Measurements from ENCODE around the gene FRMD5.
A peak's percentile ranks its signal among the peaks of the same experiment; 100 is the strongest.

Gene FRMD5

GRCh38 chr15:43919540-43920253 is 275.4 kb downstream of the FRMD5 start:
- no peak for DNase-seq

- DNase-seq, result no peak
These were observed 276.4 kb downstream of the FRMD5 start for GRCh38 chr15:43918717-43919116.

GRCh38 chr15:43916326-43916660 is 278.8 kb downstream of the FRMD5 start:
- no peak for DNase-seq

GRCh38 chr15:43915631-43916325 is 279.3 kb downstream of the FRMD5 start:
- DNase-seq, result no peak

- DNase-seq, result no peak
These were observed 281.1 kb downstream of the FRMD5 start for GRCh38 chr15:43913941-43914340.

- no peak for DNase-seq
These were observed 281.9 kb downstream of the FRMD5 start for GRCh38 chr15:43913026-43913780.

GRCh38 chr15:43912208-43912607 is 282.9 kb downstream of the FRMD5 start:
- no peak for DNase-seq

GRCh38 chr15:43911235-43911781 is 283.8 kb downstream of the FRMD5 start:
- DNase-seq, result no peak

GRCh38 chr15:43908516-43909050 is 286.5 kb downstream of the FRMD5 start:
- DNase-seq, result no peak

- no peak for DNase-seq
These were observed 289.3 kb downstream of the FRMD5 start for GRCh38 chr15:43905755-43906154.

GRCh38 chr15:43903864-43904290 is 291.2 kb downstream of the FRMD5 start:
- peak; percentile 73 to 82 for DNase-seq

GRCh38 chr15:43901495-43901894 is 293.6 kb downstream of the FRMD5 start:
- DNase-seq, result no peak

- DNase-seq, result no peak
These were observed 294.1 kb downstream of the FRMD5 start for GRCh38 chr15:43900996-43901395.

- no peak for DNase-seq
These were observed 295.1 kb downstream of the FRMD5 start for GRCh38 chr15:43899928-43900327.

- no peak for DNase-seq
These were observed 296.2 kb downstream of the FRMD5 start for GRCh38 chr15:43898891-43899290.

GRCh38 chr15:43896543-43896942 is 298.5 kb downstream of the FRMD5 start:
- no peak for DNase-seq

- DNase-seq, result no peak
These were observed 299.5 kb downstream of the FRMD5 start for GRCh38 chr15:43895586-43895985.

GRCh38 chr15:43893956-43894355 is 301.1 kb downstream of the FRMD5 start:
- DNase-seq, result no peak

GRCh38 chr15:43889042-43889441 is 306.0 kb downstream of the FRMD5 start:
- no peak for DNase-seq

- no peak for DNase-seq
These were observed 307.2 kb downstream of the FRMD5 start for GRCh38 chr15:43887901-43888300.

GRCh38 chr15:43886558-43886957 is 308.5 kb downstream of the FRMD5 start:
- no peak for DNase-seq

GRCh38 chr15:43883571-43883970 is 311.5 kb downstream of the FRMD5 start:
- no peak for DNase-seq

GRCh38 chr15:43881944-43882343 is 313.1 kb downstream of the FRMD5 start:
- DNase-seq, result no peak
